ENCODE measurements around the gene KCNMB1.
"Not testable (repeated sequence)": the region's sequence is repeated elsewhere in the genome, so short reads cannot be mapped to it uniquely, and the experiment has no call there.

Gene KCNMB1

DNA sequence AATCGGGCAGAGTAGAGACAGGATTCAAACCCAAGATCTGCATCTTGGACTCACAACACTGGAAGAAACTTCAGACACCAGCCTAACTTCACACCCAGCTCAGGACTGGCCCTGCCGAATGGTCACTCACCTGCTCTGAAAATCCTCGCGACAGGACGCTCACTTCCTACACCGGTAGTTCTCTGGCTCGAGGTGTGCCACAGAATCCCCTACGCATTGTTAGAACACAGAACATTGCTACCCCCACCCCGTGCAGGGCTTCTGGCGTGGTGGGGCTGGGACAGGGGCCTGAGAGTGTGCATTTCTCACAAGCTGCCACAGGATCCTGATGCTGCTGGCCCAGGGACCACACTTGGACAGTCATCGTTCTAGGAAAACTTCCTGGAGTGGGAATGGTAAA is 12.1 kb downstream of the KCNMB1 start:
- Histone ChIP-seq H4K20me1 (ENCODE audit: low read depth, low read length) (no peaks in the 10 kb centered on the region), H3K27me3 (ENCODE audit: low read length) (0 out of 2 replicates have a peak, but pooled peaks cover 4% of the 10 kb centered on the region), H2AFZ (ENCODE audit: low read depth, low read length, severe bottlenecking) (no peak overlapping the region), H3K9me2 (replicated peaks; ENCODE audit: insufficient read depth, low read length) (no peaks in the 10 kb centered on the region), H3F3A (ENCODE audit: insufficient read depth) (no peaks in the 10 kb centered on the region), H3K27ac (ENCODE audit: low read depth, low read length) (no peak overlapping the region), H3K36me3 (ENCODE audit: low read length) (no peaks in the 10 kb centered on the region), H3K4me3 (ENCODE audit: insufficient read depth, low read length, poor library complexity, severe bottlenecking) (no peak overlapping the region), H3K9me3 (ENCODE audit: insufficient read depth, low read length) (no peaks in the 10 kb centered on the region), H3K9ac (ENCODE audit: low read length) (no peak overlapping the region), H3K79me2 (ENCODE audit: insufficient read depth, low read length) (no peaks in the 10 kb centered on the region), H3K4me2 (ENCODE audit: low read depth, low read length, poor library complexity, severe bottlenecking) (no peak overlapping the region)
- TF ChIP-seq, protein P1, sequence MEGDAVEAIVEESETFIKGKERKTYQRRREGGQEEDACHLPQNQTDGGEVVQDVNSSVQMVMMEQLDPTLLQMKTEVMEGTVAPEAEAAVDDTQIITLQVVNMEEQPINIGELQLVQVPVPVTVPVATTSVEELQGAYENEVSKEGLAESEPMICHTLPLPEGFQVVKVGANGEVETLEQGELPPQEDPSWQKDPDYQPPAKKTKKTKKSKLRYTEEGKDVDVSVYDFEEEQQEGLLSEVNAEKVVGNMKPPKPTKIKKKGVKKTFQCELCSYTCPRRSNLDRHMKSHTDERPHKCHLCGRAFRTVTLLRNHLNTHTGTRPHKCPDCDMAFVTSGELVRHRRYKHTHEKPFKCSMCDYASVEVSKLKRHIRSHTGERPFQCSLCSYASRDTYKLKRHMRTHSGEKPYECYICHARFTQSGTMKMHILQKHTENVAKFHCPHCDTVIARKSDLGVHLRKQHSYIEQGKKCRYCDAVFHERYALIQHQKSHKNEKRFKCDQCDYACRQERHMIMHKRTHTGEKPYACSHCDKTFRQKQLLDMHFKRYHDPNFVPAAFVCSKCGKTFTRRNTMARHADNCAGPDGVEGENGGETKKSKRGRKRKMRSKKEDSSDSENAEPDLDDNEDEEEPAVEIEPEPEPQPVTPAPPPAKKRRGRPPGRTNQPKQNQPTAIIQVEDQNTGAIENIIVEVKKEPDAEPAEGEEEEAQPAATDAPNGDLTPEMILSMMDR (IDR thresholded peaks at IDR 0.05; ENCODE audit: insufficient read depth, low read length, poor library complexity, severe bottlenecking), result no peak
- no peak for TF ChIP-seq EZH2phosphoT487 (conservative IDR thresholded peaks at IDR 0.05; ENCODE audit: low read length)

DNA sequence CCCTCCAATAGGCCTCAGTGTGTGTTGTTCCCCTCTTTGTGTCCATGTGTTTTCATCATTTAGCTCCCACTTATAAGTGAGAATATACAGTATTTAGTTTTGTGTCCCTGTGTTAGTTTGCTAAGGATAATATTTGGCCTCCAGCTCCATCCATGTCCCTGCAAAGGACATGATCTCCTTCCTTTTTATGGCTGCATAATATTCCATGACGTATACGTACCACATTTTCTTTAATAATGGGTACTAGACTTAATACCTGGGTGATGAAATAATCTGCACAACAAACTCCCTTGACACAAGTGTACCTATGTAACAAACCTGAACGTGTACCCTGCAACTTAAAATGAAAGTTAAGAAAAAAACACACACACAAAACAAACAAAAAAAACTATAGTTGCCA is 12.6 kb downstream of the KCNMB1 start:
- not testable (repeated sequence) for H3F3A ChIP-seq (ENCODE audit: insufficient read depth); H3K36me3 ChIP-seq (ENCODE audit: low read length); H3K4me2 ChIP-seq (ENCODE audit: low read depth, low read length, poor library complexity, severe bottlenecking); H3K9me3 ChIP-seq (ENCODE audit: insufficient read depth, low read length); H3K4me3 ChIP-seq (ENCODE audit: insufficient read depth, low read length, poor library complexity, severe bottlenecking); H2AFZ ChIP-seq (ENCODE audit: low read depth, low read length, severe bottlenecking); H3K9ac ChIP-seq (ENCODE audit: low read length); H4K20me1 ChIP-seq (ENCODE audit: low read depth, low read length); H3K79me2 ChIP-seq (ENCODE audit: insufficient read depth, low read length); H3K27ac ChIP-seq (ENCODE audit: low read depth, low read length); H3K9me2 ChIP-seq (replicated peaks; ENCODE audit: insufficient read depth, low read length); H3K27me3 ChIP-seq (ENCODE audit: low read length)

DNA sequence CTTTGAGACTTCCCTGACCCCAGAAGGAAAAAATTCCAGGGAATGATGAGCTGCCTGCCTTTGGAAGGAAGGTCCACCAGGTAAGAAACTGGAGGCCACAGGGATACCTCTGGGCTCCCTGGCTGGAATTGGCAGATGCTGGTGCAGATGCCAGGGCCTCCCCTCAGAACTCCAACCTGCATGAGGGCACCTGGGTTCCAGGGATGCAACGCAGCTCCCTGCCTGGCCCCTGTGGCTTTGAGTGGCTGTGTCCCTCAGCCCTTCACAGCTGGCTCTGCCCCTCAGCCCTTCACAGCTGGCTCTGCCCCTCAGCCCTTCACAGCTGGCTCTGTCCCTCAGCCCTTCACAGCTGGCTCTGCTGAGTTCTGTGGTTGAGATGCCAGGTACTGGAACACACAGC is 13.9 kb downstream of the KCNMB1 start:
- Histone ChIP-seq H3K9me3 (ENCODE audit: insufficient read depth, low read length) (no peaks in the 10 kb centered on the region), H3K9ac (ENCODE audit: low read length) (no peak overlapping the region), H3K4me2 (ENCODE audit: low read depth, low read length, poor library complexity, severe bottlenecking) (no peak overlapping the region), H4K20me1 (ENCODE audit: low read depth, low read length) (no peaks in the 10 kb centered on the region), H3F3A (ENCODE audit: insufficient read depth) (no peaks in the 10 kb centered on the region), H3K36me3 (ENCODE audit: low read length) (no peaks in the 10 kb centered on the region), H3K79me2 (ENCODE audit: insufficient read depth, low read length) (no peaks in the 10 kb centered on the region), H3K9me2 (replicated peaks; ENCODE audit: insufficient read depth, low read length) (no peaks in the 10 kb centered on the region), H3K27ac (ENCODE audit: low read depth, low read length) (no peak overlapping the region), H3K4me3 (ENCODE audit: insufficient read depth, low read length, poor library complexity, severe bottlenecking) (no peak overlapping the region), H3K27me3 (ENCODE audit: low read length) (0 out of 2 replicates have a peak, but pooled peaks cover 4% of the 10 kb centered on the region), H2AFZ (ENCODE audit: low read depth, low read length, severe bottlenecking) (no peak overlapping the region)
- TF ChIP-seq EZH2phosphoT487 (conservative IDR thresholded peaks at IDR 0.05; ENCODE audit: low read length), result no peak
- TF ChIP-seq, protein P1 (IDR thresholded peaks at IDR 0.05; ENCODE audit: insufficient read depth, low read length, poor library complexity, severe bottlenecking), result no peak

DNA sequence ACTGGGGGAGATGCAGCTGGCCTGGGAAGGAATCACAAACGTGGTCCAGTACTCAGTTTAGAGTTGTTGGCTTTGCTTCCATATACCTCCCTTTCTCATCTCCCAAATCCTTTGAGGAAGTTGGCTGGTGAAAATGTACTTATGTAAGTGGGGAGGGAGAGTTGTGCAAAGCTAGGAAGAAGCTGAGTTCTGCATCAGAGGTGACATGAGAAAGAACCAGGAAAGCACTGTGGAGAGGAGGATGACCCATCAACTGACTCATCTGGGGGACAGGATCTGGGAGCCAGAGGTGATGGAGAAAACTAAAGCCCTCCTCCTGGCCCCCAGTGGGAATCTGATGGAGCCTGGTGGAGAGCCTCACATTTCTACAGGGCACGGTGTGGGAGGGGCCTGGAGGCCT is 16.2 kb downstream of the KCNMB1 start:
- H3K27ac ChIP-seq (ENCODE audit: low read depth, low read length), result no peak overlapping the region

More for the DNA sequence above, 16.2 kb downstream of the KCNMB1 start:
- no peak overlapping the region for H3K9ac ChIP-seq (ENCODE audit: low read length)
- H3K79me2 ChIP-seq (ENCODE audit: insufficient read depth, low read length), result no peaks in the 10 kb centered on the region
- H3K4me2 ChIP-seq (ENCODE audit: low read depth, low read length, poor library complexity, severe bottlenecking), result no peak overlapping the region
- H4K20me1 ChIP-seq (ENCODE audit: low read depth, low read length), result no peaks in the 10 kb centered on the region
- H3K4me3 ChIP-seq (ENCODE audit: insufficient read depth, low read length, poor library complexity, severe bottlenecking), result no peak overlapping the region
- H3K9me2 ChIP-seq (replicated peaks; ENCODE audit: insufficient read depth, low read length), result no peaks in the 10 kb centered on the region
- H3K27me3 ChIP-seq (ENCODE audit: low read length), result no peaks in the 10 kb centered on the region
- H3F3A ChIP-seq (ENCODE audit: insufficient read depth), result no peaks in the 10 kb centered on the region
- no peak overlapping the region for H2AFZ ChIP-seq (ENCODE audit: low read depth, low read length, severe bottlenecking)
- H3K36me3 ChIP-seq (ENCODE audit: low read length), result no peaks in the 10 kb centered on the region
- no peak for TF ChIP-seq EZH2phosphoT487 (conservative IDR thresholded peaks at IDR 0.05; ENCODE audit: low read length)
- TF ChIP-seq, protein P1 (IDR thresholded peaks at IDR 0.05; ENCODE audit: insufficient read depth, low read length, poor library complexity, severe bottlenecking), result no peak
- no peaks in the 10 kb centered on the region for H3K9me3 ChIP-seq (ENCODE audit: insufficient read depth, low read length)

Data from SU-DHL-6 (cell line).